HEK293 (cell line): ENCODE data around the gene PLEKHG2.
A peak's percentile ranks its signal among the peaks of the same experiment; 100 is the strongest.

Experiments used
- IKZF3 ChIP-seq: fragments of 450-650 bp; IDR thresholded peaks from 2 replicates; pipeline ENCODE4 v1.5.0; 2018; ENCODE audit warnings: missing biosample characterization, mild to moderate bottlenecking, missing genetic modification characterization, moderate library complexity
- PRDM10 ChIP-seq: fragments of 450-650 bp; formaldehyde crosslinking; IDR thresholded peaks from 2 replicates; pipeline ENCODE4 v1.5.1; 2016; ENCODE audit warnings: missing biosample characterization, missing genetic modification characterization
- TSHZ1 ChIP-seq: fragments of 450-650 bp; formaldehyde crosslinking; IDR thresholded peaks from 2 replicates; pipeline ENCODE4 v1.5.1; 2016; ENCODE audit warnings: missing biosample characterization, missing genetic modification characterization, borderline replicate concordance
- WT1 ChIP-seq: fragments of 450-650 bp; formaldehyde crosslinking; IDR thresholded peaks from 2 replicates; pipeline ENCODE4 v1.5.1; 2016; ENCODE audit warnings: missing biosample characterization, missing genetic modification characterization
- ZBTB7A ChIP-seq: fragments of 450-650 bp; formaldehyde crosslinking; IDR thresholded peaks from 2 replicates; pipeline ENCODE4 v1.5.1; 2016; ENCODE audit warnings: low read depth, missing biosample characterization, missing genetic modification characterization
- ZNF169 ChIP-seq: fragments of 450-650 bp; formaldehyde crosslinking; IDR thresholded peaks from 2 replicates; pipeline ENCODE4 v1.5.1; 2016; ENCODE audit warnings: missing biosample characterization, missing genetic modification characterization
- ZNF2 ChIP-seq: fragments of 450-650 bp; formaldehyde crosslinking; IDR thresholded peaks from 2 replicates; pipeline ENCODE4 v1.5.1; 2016; ENCODE audit warnings: missing biosample characterization, missing genetic modification characterization
- ZNF274 ChIP-seq, 2 experiments: fragments of 200-500 bp in 1 of 2; fragments of 450-650 bp in 1 of 2; sonication (Bioruptor generic) in 1 of 2; formaldehyde crosslinking in 1 of 2; IDR thresholded peaks; 2 replicates each; pipeline versions ENCODE4 v1.5.1 to v1.6.1; 2014 to 2016; ENCODE audit warnings: borderline replicate concordance in 1 of 2, inconsistent platforms in 1 of 2, low read length in 1 of 2, missing biosample characterization in 1 of 2, missing genetic modification characterization in 1 of 2
- ZNF324 ChIP-seq: fragments of 450-650 bp; formaldehyde crosslinking; IDR thresholded peaks from 2 replicates; pipeline ENCODE4 v1.5.1; 2016; ENCODE audit warnings: missing biosample characterization, missing genetic modification characterization
- ZNF335 ChIP-seq: fragments of 450-650 bp; formaldehyde crosslinking; conservative IDR thresholded peaks from 2 replicates; pipeline ENCODE4 v1.5.1; 2016; ENCODE audit warnings: missing biosample characterization, missing genetic modification characterization
- ZNF398 ChIP-seq: fragments of 450-650 bp; formaldehyde crosslinking; IDR thresholded peaks from 2 replicates; pipeline ENCODE4 v1.5.1; 2017; ENCODE audit warnings: missing biosample characterization, missing genetic modification characterization
- ZNF423 ChIP-seq: fragments of 450-650 bp; formaldehyde crosslinking; IDR thresholded peaks from 2 replicates; pipeline ENCODE4 v1.5.1; 2016; ENCODE audit warnings: missing biosample characterization, missing genetic modification characterization
- ZNF449 ChIP-seq: fragments of 450-650 bp; formaldehyde crosslinking; IDR thresholded peaks from 2 replicates; pipeline ENCODE4 v1.5.1; 2017; ENCODE audit warnings: missing biosample characterization, mild to moderate bottlenecking, missing genetic modification characterization, moderate library complexity
- ZNF513 ChIP-seq: fragments of 450-650 bp; IDR thresholded peaks from 2 replicates; pipeline ENCODE4 v1.5.1; 2018; ENCODE audit warnings: missing biosample characterization, missing genetic modification characterization
- ZNF548 ChIP-seq: fragments of 450-650 bp; formaldehyde crosslinking; IDR thresholded peaks from 2 replicates; pipeline ENCODE4 v1.5.1; 2016; ENCODE audit warnings: missing biosample characterization, missing genetic modification characterization
- ZNF623 ChIP-seq: fragments of 450-650 bp; formaldehyde crosslinking; IDR thresholded peaks from 2 replicates; pipeline ENCODE4 v1.5.1; 2016; ENCODE audit warnings: missing biosample characterization, missing genetic modification characterization
- ZNF664 ChIP-seq: fragments of 450-650 bp; formaldehyde crosslinking; IDR thresholded peaks from 2 replicates; pipeline ENCODE4 v1.5.1; 2016; ENCODE audit warnings: missing biosample characterization, missing genetic modification characterization
- ZNF777 ChIP-seq: fragments of 450-650 bp; formaldehyde crosslinking; IDR thresholded peaks from 2 replicates; pipeline ENCODE4 v1.5.1; 2017; ENCODE audit warnings: missing biosample characterization, missing genetic modification characterization, borderline replicate concordance
- ZNF792 ChIP-seq: fragments of 450-650 bp; formaldehyde crosslinking; IDR thresholded peaks from 2 replicates; pipeline ENCODE4 v1.5.1; 2016; ENCODE audit warnings: missing biosample characterization, missing genetic modification characterization
- TF ChIP-seq, protein P1 (sequence below): fragments of 450-650 bp; formaldehyde crosslinking; IDR thresholded peaks from 2 replicates; pipeline ENCODE4 v1.5.1; 2016; ENCODE audit warnings: missing biosample characterization, missing genetic modification characterization
- TF ChIP-seq, protein P2 (sequence below): fragments of 450-650 bp; formaldehyde crosslinking; IDR thresholded peaks from 2 replicates; pipeline ENCODE4 v1.5.1; 2017; ENCODE audit warnings: missing biosample characterization, missing genetic modification characterization

PLEKHG2 gene

GRCh38 chr19:39412100-39412866, at the start of gene PLEKHG2 (continued):
- TF ChIP-seq ZNF398 (tag by site-specific recombination) (peak; percentile 99), ZNF274 (IDR thresholded peaks at IDR 0.05; ENCODE audit: low read length) (no peak), ZNF274 (tag by site-specific recombination; IDR thresholded peaks at IDR 0.05; ENCODE audit: borderline replicate concordance) (no peak), WT1 (tag by site-specific recombination) (peak; percentile 51), ZNF513 (tag by site-specific recombination) (peak; percentile 73), ZBTB7A (tag by site-specific recombination) (peak; percentile 100), ZNF2 (tag by site-specific recombination) (peak; percentile 99), ZNF792 (tag by site-specific recombination) (peak; percentile 48; the same call in 1 of the 2 replicates), ZNF324 (tag by site-specific recombination) (peak; percentile 99), ZNF548 (tag by site-specific recombination) (no peak), ZNF777 (tag by site-specific recombination) (peak; percentile 75; the same call in 1 of the 2 replicates), ZNF335 (tag by site-specific recombination) (peak; percentile 97), PRDM10 (tag by site-specific recombination) (peak; percentile 75), IKZF3 (tag by site-specific recombination) (peak; percentile 91), ZNF169 (tag by site-specific recombination) (no peak), TSHZ1 (tag by site-specific recombination) (peak; percentile 81), ZNF423 (peak; percentile 93), ZNF664 (tag by site-specific recombination) (0 out of 2 replicates have a peak, but pooled peaks have one; percentile 13), ZNF623 (peak; percentile 70), ZNF449 (peak; percentile 89)
- TF ChIP-seq, protein P1, sequence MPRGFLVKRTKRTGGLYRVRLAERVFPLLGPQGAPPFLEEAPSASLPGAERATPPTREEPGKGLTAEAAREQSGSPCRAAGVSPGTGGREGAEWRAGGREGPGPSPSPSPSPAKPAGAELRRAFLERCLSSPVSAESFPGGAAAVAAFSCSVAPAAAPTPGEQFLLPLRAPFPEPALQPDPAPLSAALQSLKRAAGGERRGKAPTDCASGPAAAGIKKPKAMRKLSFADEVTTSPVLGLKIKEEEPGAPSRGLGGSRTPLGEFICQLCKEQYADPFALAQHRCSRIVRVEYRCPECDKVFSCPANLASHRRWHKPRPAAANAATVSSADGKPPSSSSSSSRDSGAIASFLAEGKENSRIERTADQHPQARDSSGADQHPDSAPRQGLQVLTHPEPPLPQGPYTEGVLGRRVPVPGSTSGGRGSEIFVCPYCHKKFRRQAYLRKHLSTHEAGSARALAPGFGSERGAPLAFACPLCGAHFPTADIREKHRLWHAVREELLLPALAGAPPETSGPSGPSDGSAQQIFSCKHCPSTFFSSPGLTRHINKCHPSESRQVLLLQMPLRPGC (tag by site-specific recombination), result peak; percentile 79
- TF ChIP-seq, protein P2, sequence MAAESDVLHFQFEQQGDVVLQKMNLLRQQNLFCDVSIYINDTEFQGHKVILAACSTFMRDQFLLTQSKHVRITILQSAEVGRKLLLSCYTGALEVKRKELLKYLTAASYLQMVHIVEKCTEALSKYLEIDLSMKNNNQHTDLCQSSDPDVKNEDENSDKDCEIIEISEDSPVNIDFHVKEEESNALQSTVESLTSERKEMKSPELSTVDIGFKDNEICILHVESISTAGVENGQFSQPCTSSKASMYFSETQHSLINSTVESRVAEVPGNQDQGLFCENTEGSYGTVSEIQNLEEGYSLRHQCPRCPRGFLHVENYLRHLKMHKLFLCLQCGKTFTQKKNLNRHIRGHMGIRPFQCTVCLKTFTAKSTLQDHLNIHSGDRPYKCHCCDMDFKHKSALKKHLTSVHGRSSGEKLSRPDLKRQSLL (tag by site-specific recombination), result peak; percentile 88
